PC-3 (cell line): ENCODE measurements around the gene DRC1. TPM values are rescaled to one million over a fixed set of nuclear protein-coding genes. Genes with fewer than 3 reads are reported as not detected.

Source experiments
- ATAC-seq: fragments of 200-7000 bp; cut with Tn5 transposase; 2 replicates; pipeline ENCODE4 v1.9.1; 2020; ENCODE audit warnings: mild to moderate bottlenecking, moderate library complexity
- BruUV-seq: library from RNA; stranded (reverse); fragments of 400-500 nt; replicated peaks from 2 replicates; lab custom pipeline; 2021; lab: Mats Ljungman, UMichigan
- CTCF ChIA-PET: fragments of 300-600 bp; sonication (Branson Sonifier 250); formaldehyde crosslinking; loops from one replicate; lab custom pipeline; 2022; ENCODE audit warnings: antibody characterized with exemption; lab: Charles Lee
- POLR2A ChIA-PET: fragments of 300-600 bp; sonication (Branson Sonifier 250); formaldehyde crosslinking; loops from one replicate; lab custom pipeline; 2022; ENCODE audit warnings: antibody characterized with exemption; ENCODE audit not compliant: unreplicated experiment; lab: Charles Lee
- DNase-seq: peaks from one replicate; pipeline ENCODE4 v3.0.0-alpha.2; 2015
- H2AFZ ChIP-seq: fragments of 300-600 bp; sonication (generic); 2 replicates; pipeline ENCODE4 v1.6.0; 2016; ENCODE audit warnings: antibody characterized with exemption, low read length
- H3F3A ChIP-seq: fragments of 300-600 bp; sonication (generic); one replicate; pipeline ENCODE4 v1.6.0; 2017; ENCODE audit warnings: antibody characterized with exemption, low read length, control low read depth, mild to moderate bottlenecking; ENCODE audit not compliant: unreplicated experiment
- H3K27ac ChIP-seq: fragments of 300-600 bp; sonication (generic); 2 replicates; pipeline ENCODE4 v1.5.1; 2016; ENCODE audit warnings: mild to moderate bottlenecking, low read length
- H3K27me3 ChIP-seq: fragments of 300-600 bp; sonication (generic); 2 replicates; pipeline ENCODE4 v1.6.1; 2016; ENCODE audit warnings: low read length, mixed read lengths
- H3K36me3 ChIP-seq: fragments of 300-600 bp; sonication (generic); 2 replicates; pipeline ENCODE4 v1.6.1; 2016; ENCODE audit warnings: low read depth, mixed run types, low read length, mixed read lengths
- H3K4me1 ChIP-seq: fragments of 300-600 bp; sonication (generic); 2 replicates; pipeline ENCODE4 v1.5.1; 2016; ENCODE audit warnings: low read length; ENCODE audit not compliant: insufficient read depth
- H3K4me2 ChIP-seq: fragments of 300-600 bp; sonication (generic); 2 replicates; pipeline ENCODE4 v1.6.0; 2016; ENCODE audit warnings: low read length
- H3K4me3 ChIP-seq: fragments of 300-600 bp; sonication (generic); 2 replicates; pipeline ENCODE4 v1.5.1; 2016; ENCODE audit warnings: mild to moderate bottlenecking, low read length, mixed read lengths
- H3K79me2 ChIP-seq: fragments of 300-600 bp; sonication (generic); 2 replicates; pipeline ENCODE4 v1.6.1; 2017; ENCODE audit warnings: low read length, mixed read lengths
- H3K9ac ChIP-seq: fragments of 300-600 bp; sonication (generic); 2 replicates; pipeline ENCODE4 v1.6.0; 2016; ENCODE audit warnings: mild to moderate bottlenecking, low read length
- H3K9me2 ChIP-seq: fragments of 300-600 bp; sonication (generic); replicated peaks from 2 replicates; pipeline ENCODE4 v1.6.1; 2016; ENCODE audit warnings: mixed run types, low read length, mixed read lengths
- H3K9me3 ChIP-seq: fragments of 300-600 bp; sonication (generic); 2 replicates; pipeline ENCODE4 v1.6.1; 2016; ENCODE audit warnings: low read length, mixed read lengths
- H4K20me1 ChIP-seq: fragments of 300-600 bp; sonication (generic); 2 replicates; pipeline ENCODE4 v1.6.1; 2016; ENCODE audit warnings: low read length, mixed read lengths
- EZH2 ChIP-seq: fragments of 300-600 bp; sonication (generic); IDR thresholded peaks from one replicate; pipeline ENCODE4 v1.6.1; 2017; ENCODE audit warnings: antibody characterized with exemption, mild to moderate bottlenecking, low read length; ENCODE audit not compliant: unreplicated experiment
- EZH2phosphoT487 ChIP-seq: fragments of 300-600 bp; sonication (generic); IDR thresholded peaks from 2 replicates; pipeline ENCODE4 v1.6.1; 2018; ENCODE audit warnings: mild to moderate bottlenecking, antibody characterized with exemption, low read length, borderline replicate concordance
- intact Hi-C: fragments of 100-400 bp; cut with micrococcal nuclease; formaldehyde crosslinking; loops from 2 replicates; pipeline ENCODE4 v1.9.0; 2023
- total RNA-seq: library from RNA; depleted of rRNA; stranded (reverse); fragments of >200 nt; gene quantifications from 2 replicates; pipeline ENCODE4 v1.2.3, GENCODE V29; 2014
- TF ChIP-seq, protein P1 (sequence below): fragments of 300-600 bp; sonication (generic); conservative IDR thresholded peaks from 2 replicates; pipeline ENCODE4 v1.5.1; 2017; ENCODE audit warnings: antibody characterized with exemption, low read depth, mild to moderate bottlenecking, low read length

The DRC1 gene
- total RNA-seq, 1 experiment from 2014 or later: not detected

DNA sequence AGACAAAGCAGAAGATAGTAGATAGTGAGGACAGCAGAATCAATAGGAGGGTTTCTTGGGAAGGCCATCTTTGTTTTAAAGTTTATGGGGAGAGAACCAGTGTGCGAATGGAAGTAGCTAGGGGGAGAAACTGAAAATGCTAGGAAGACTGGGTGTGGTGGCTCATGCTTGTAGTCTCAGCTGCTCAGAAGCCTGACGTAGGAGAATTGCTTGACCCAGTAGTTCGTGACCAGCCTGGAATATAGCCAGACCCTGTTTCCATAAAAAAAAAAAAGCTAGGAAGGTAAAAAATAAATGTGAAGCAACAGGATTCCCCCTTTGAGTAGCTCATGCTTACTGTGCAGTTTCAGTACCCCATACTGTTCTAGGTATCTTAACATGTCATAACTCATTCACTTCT, 19.2 kb upstream of the DRC1 start:
- no peaks in the 10 kb centered on the region for H3K9me2 ChIP-seq
- TF ChIP-seq EZH2: no peak
- no peak for TF ChIP-seq EZH2phosphoT487
- TF ChIP-seq, protein P1, sequence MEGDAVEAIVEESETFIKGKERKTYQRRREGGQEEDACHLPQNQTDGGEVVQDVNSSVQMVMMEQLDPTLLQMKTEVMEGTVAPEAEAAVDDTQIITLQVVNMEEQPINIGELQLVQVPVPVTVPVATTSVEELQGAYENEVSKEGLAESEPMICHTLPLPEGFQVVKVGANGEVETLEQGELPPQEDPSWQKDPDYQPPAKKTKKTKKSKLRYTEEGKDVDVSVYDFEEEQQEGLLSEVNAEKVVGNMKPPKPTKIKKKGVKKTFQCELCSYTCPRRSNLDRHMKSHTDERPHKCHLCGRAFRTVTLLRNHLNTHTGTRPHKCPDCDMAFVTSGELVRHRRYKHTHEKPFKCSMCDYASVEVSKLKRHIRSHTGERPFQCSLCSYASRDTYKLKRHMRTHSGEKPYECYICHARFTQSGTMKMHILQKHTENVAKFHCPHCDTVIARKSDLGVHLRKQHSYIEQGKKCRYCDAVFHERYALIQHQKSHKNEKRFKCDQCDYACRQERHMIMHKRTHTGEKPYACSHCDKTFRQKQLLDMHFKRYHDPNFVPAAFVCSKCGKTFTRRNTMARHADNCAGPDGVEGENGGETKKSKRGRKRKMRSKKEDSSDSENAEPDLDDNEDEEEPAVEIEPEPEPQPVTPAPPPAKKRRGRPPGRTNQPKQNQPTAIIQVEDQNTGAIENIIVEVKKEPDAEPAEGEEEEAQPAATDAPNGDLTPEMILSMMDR: no peak
- POLR2A ChIA-PET: no interaction called here
- H3K4me3 ChIP-seq: no peak overlapping the region
- H3K4me1 ChIP-seq: no peaks in the 10 kb centered on the region
- H2AFZ ChIP-seq: no peak overlapping the region
- peaks cover 25% of the 10 kb centered on the region for H3K36me3 ChIP-seq
- no peak overlapping the region for H3K27ac ChIP-seq
- no TSS peak for BruUV-seq
- H3F3A ChIP-seq: no peaks in the 10 kb centered on the region
- H3K79me2 ChIP-seq: no peaks in the 10 kb centered on the region
- intact Hi-C loops: no loop called here
- no peak overlapping the region for H3K4me2 ChIP-seq
- no peak overlapping the region for H3K9ac ChIP-seq
- no peaks in the 10 kb centered on the region for H3K27me3 ChIP-seq
- no peaks in the 10 kb centered on the region for H3K9me3 ChIP-seq
- DNase-seq (no peak), ATAC-seq (no peak)
- CTCF ChIA-PET: no interaction called here
- H4K20me1 ChIP-seq: no peaks in the 10 kb centered on the region

DNA sequence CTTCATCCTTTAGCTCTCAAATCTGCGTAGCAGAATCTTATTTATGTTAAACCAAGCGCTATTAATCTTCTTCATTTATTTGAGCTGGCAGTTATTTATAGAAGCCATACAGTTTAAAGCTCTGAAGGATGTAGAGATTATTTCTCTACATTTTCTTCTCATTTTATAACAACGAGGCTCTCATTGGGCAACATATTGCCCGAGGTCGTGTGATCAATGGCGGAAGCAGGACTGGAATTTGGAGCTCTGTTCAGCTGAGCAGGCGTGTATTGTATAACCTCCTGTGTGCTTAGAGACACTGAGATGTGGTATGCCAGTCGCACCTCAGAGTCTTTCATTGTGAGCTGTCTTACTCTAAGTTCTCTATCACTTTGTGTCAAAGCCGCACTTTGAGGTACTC, 17.5 kb upstream of the DRC1 start:
- no peak overlapping the region for H3K27ac ChIP-seq
- H3K79me2 ChIP-seq: no peaks in the 10 kb centered on the region
- no peaks in the 10 kb centered on the region for H3F3A ChIP-seq
- ATAC-seq (no peak), DNase-seq (no peak)
- no peaks in the 10 kb centered on the region for H3K9me3 ChIP-seq
- H3K4me1 ChIP-seq: no peaks in the 10 kb centered on the region
- no peak overlapping the region for H3K4me3 ChIP-seq
- H3K9ac ChIP-seq: no peak overlapping the region
- CTCF ChIA-PET: no interaction called here
- no peaks in the 10 kb centered on the region for H3K9me2 ChIP-seq
- H3K4me2 ChIP-seq: no peak overlapping the region
- no peaks in the 10 kb centered on the region for H4K20me1 ChIP-seq
- H3K36me3 ChIP-seq: peaks cover 27% of the 10 kb centered on the region
- H3K27me3 ChIP-seq: no peaks in the 10 kb centered on the region
- intact Hi-C loops: no loop called here
- TF ChIP-seq EZH2phosphoT487: no peak
- no peak overlapping the region for H2AFZ ChIP-seq
- BruUV-seq: no TSS peak
- POLR2A ChIA-PET: no interaction called here

DNA sequence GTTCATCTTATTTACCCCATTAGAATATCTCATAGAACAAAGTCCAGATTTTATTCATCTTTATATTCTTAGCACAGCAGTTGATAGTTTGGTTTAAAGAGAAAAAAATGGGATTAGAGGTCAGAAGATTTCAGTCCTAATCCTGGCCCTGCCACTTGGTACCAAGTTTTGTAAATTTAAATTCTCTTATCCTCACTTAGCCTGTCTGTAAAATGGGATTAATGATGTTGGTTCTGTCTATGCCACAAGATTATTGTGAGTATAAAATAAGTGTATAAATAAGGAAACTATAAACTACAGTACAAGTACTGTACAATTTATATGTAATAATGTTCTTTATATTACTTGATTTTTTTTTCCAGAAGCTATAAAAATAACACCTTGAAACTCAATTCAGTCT, 17.1 kb upstream of the DRC1 start:
- Histone ChIP-seq H3K9ac (no peak overlapping the region), H3K27ac (no peak overlapping the region), H3K79me2 (no peaks in the 10 kb centered on the region), H3K4me3 (no peak overlapping the region), H2AFZ (no peak overlapping the region), H3K4me1 (no peaks in the 10 kb centered on the region), H3K36me3 (peaks cover 30% of the 10 kb centered on the region), H3K4me2 (no peak overlapping the region), H3K27me3 (no peaks in the 10 kb centered on the region), H3K9me3 (no peaks in the 10 kb centered on the region), H3F3A (no peaks in the 10 kb centered on the region), H4K20me1 (no peaks in the 10 kb centered on the region), H3K9me2 (no peaks in the 10 kb centered on the region)
- intact Hi-C loops: no loop called here
- BruUV-seq: no TSS peak
- TF ChIP-seq, protein P1: no peak
- TF ChIP-seq EZH2phosphoT487 (no peak), EZH2 (no peak)
- DNase-seq: no peak
- ATAC-seq: no peak
- CTCF ChIA-PET: no interaction called here
- POLR2A ChIA-PET: interaction anchor here (0.7 kb wide), 1 partner anchor 40 kb away, joined by 3 read pairs; no protein-coding TSS in a partner anchor
